Glutamatergic neuron (in vitro differentiated cells): ENCODE results near the gene IL1B. TPM values are rescaled to one million over a fixed set of nuclear protein-coding genes. Genes with fewer than 3 reads are reported as not detected.

ENCODE experiments used
- DNase-seq: peaks from one replicate; pipeline ENCODE4 v3.0.0; 2022
- H3K27ac Mint-ChIP-seq: one replicate; pipeline ENCODE4 v1.8.0; 2020; ENCODE audit warnings: mild to moderate bottlenecking, mixed read lengths, inconsistent platforms; ENCODE audit not compliant: unreplicated experiment
- H3K27me3 Mint-ChIP-seq: one replicate; pipeline ENCODE4 v1.8.0; 2020; ENCODE audit warnings: mild to moderate bottlenecking, moderate library complexity, mixed read lengths, inconsistent platforms; ENCODE audit not compliant: unreplicated experiment
- H3K36me3 Mint-ChIP-seq: one replicate; pipeline ENCODE4 v1.8.0; 2020; ENCODE audit warnings: mild to moderate bottlenecking, mixed read lengths, inconsistent platforms; ENCODE audit not compliant: unreplicated experiment
- H3K4me1 Mint-ChIP-seq: one replicate; pipeline ENCODE4 v1.8.0; 2020; ENCODE audit warnings: mild to moderate bottlenecking, low read depth, mixed read lengths, inconsistent platforms; ENCODE audit not compliant: unreplicated experiment
- H3K4me3 Mint-ChIP-seq: one replicate; pipeline ENCODE4 v1.8.0; 2020; ENCODE audit warnings: mild to moderate bottlenecking, mixed read lengths, inconsistent platforms; ENCODE audit not compliant: unreplicated experiment
- H3K9me3 Mint-ChIP-seq: one replicate; pipeline ENCODE4 v1.8.0; 2020; ENCODE audit warnings: mild to moderate bottlenecking, moderate library complexity, mixed read lengths, inconsistent platforms; ENCODE audit not compliant: unreplicated experiment
- CTCF ChIP-seq: fragments of 200-600 bp; sonication (generic); IDR thresholded peaks from one replicate; pipeline ENCODE4 v1.5.0; 2021; ENCODE audit not compliant: partially characterized antibody, unreplicated experiment
- total RNA-seq: library from RNA; stranded (reverse); fragmentation: NEBNext Ultra II Directional; extraction: Animal tissue kit (Norgen Biotek cat#: 25700); gene quantifications from one replicate; pipeline ENCODE4 v1.2.1, GENCODE V29; 2021; ENCODE audit not compliant: unreplicated experiment

Gene IL1B
- total RNA-seq, 1 donor from 2014 or later, result not detected

- peaks cover 2% of the 10 kb centered on the region for H3K27me3 Mint-ChIP-seq
- H3K4me1 Mint-ChIP-seq, result no peaks in the 10 kb centered on the region
- H3K9me3 Mint-ChIP-seq, result no peaks in the 10 kb centered on the region
- H3K36me3 Mint-ChIP-seq, result no peaks in the 10 kb centered on the region
- H3K27ac Mint-ChIP-seq, result no peak overlapping the region
- no peak overlapping the region for H3K4me3 Mint-ChIP-seq
- DNase-seq, result no peak
- TF ChIP-seq CTCF, result no peak
Observed at GRCh38 chr2:112789186-112789585, 47.4 kb downstream of the IL1B start.

GRCh38 chr2:112788653-112789052, 47.9 kb downstream of the IL1B start:
- Mint-ChIP-seq H3K4me1 (no peaks in the 10 kb centered on the region), H3K27me3 (peaks cover 2% of the 10 kb centered on the region), H3K4me3 (no peak overlapping the region), H3K36me3 (no peaks in the 10 kb centered on the region), H3K9me3 (no peaks in the 10 kb centered on the region), H3K27ac (no peak overlapping the region)
- no peak for TF ChIP-seq CTCF
- DNase-seq, result no peak

DNA sequence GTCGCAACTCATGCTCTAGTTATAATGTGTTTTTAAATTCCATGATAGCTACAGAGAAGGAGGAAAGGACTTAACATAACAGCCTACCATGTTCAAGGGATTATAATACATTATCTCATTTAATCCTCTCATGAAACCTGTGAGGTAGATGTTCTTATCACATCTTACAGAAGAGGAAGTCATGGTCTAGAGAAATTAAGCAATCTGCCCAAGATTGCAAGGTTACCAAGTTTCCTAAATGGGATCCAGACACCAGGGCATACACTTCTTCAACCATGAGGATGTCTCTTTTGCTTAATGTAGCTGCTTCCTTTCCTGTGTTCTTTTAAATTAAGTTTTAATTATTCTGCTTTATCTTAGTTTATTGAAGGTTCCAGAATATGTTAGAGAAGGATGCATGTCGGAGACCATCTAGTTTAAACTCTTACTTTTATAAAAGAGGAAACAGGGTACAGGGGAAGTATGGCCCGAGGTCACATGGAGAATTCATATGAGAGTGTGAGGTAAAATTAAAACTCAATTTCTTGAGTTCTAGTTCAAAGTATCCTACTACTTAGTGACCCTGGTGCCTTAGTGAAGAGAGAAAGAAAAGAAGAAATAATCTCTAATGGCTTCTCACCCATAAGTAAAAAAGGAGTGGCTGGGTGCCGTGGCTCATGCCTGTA, 48.7 kb downstream of the IL1B start:
- TF ChIP-seq CTCF, result no peak
- DNase-seq, result no peak
- no peaks in the 10 kb centered on the region for H3K9me3 Mint-ChIP-seq
- H3K4me1 Mint-ChIP-seq, result no peaks in the 10 kb centered on the region
- H3K4me3 Mint-ChIP-seq, result no peak overlapping the region
- no peak overlapping the region for H3K27ac Mint-ChIP-seq
- H3K36me3 Mint-ChIP-seq, result no peaks in the 10 kb centered on the region
- peaks cover 2% of the 10 kb centered on the region for H3K27me3 Mint-ChIP-seq

DNA sequence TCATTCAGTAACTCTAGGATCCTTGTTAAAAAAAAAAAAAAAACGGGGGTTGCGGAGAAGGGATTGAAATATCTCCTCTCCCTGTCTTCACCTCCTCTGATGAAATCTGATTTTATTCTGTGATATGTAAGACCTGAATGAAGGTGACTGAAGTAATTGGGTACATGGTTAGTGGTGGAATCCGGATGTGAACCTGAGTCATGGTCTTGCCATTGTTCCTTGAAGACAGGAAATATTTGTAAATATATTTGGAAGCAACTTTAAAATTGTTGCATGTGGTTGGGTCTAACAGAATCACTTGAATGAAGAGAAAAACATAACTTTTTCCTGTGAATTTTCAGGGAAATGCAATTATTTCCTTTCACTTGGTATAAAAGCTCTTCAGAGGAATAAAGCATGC, 49.3 kb downstream of the IL1B start:
- no peak for DNase-seq
- Mint-ChIP-seq H3K27me3 (peaks cover 2% of the 10 kb centered on the region), H3K9me3 (no peaks in the 10 kb centered on the region), H3K4me1 (no peaks in the 10 kb centered on the region), H3K4me3 (no peak overlapping the region), H3K36me3 (no peaks in the 10 kb centered on the region), H3K27ac (no peak overlapping the region)
- TF ChIP-seq CTCF, result no peak
